ENCODE measurements around the gene HNRNPH3.

The HNRNPH3 gene

DNA sequence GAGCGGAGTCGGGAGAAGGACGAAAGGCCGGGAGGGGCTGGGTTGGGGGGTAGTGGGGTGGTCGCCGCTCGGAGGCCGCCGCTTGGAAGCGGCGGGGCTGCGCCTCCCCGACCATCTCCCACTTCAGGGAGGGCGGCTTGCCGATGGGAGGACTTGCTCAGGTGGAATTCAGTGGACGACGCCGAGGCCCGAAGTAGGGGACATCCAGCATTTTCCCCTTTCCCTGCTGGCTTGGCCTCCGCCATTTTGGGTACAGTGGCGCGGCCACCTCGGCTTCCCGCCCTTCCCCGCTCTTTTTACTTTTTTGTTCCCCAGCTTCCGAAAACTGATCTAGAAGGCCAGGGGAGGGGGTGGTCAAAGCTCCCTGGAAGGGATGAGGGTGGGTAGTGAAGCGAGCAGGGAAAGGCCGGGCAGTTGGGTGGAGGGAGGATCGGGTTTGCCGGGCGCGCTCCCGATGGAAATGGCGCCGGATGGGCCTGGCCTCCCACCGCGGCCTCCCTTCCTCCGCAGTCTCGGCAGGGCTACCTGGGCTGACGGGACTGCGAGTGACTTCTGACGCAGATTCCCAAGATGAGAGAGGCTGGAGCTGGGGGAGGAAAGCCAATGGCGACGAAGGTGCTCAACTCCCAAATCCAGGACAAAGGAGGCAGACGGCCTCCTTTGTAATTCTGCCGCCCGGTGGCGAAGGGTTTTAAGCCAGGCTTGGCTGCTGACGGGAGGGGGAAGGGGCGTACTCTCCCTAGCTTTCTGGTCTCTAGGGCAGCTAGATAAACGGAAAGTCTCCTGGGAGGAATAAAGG is 594 bp downstream of the HNRNPH3 start, which contains the start of gene PBLD:
Gene PBLD, minus strand, starts transcription at position 670 of the 799 bp plus-strand sequence. CDS start 26,084 bp downstream, outside the sequence.
- peak; percentile 66 for DNase-seq (ENCODE audit: low spot score)

DNA sequence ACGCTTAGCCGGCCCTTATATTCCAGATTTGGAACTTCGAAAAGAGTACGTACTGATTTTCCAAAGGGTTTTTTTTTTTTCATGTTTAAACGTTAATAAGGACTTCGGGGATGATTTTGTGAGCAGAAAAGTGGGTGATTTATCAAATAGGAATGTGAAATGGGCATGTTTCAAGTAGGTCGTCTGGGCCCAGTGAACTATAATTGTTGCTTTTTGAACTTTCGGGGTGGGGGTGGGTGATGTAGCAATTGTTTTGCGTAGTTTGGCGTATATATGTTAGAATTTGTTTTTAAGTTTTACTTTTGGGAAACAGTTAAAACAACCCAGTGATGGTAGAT is 1.2 kb downstream of the HNRNPH3 start:
- no peak for DNase-seq (ENCODE audit: low spot score)

DNA sequence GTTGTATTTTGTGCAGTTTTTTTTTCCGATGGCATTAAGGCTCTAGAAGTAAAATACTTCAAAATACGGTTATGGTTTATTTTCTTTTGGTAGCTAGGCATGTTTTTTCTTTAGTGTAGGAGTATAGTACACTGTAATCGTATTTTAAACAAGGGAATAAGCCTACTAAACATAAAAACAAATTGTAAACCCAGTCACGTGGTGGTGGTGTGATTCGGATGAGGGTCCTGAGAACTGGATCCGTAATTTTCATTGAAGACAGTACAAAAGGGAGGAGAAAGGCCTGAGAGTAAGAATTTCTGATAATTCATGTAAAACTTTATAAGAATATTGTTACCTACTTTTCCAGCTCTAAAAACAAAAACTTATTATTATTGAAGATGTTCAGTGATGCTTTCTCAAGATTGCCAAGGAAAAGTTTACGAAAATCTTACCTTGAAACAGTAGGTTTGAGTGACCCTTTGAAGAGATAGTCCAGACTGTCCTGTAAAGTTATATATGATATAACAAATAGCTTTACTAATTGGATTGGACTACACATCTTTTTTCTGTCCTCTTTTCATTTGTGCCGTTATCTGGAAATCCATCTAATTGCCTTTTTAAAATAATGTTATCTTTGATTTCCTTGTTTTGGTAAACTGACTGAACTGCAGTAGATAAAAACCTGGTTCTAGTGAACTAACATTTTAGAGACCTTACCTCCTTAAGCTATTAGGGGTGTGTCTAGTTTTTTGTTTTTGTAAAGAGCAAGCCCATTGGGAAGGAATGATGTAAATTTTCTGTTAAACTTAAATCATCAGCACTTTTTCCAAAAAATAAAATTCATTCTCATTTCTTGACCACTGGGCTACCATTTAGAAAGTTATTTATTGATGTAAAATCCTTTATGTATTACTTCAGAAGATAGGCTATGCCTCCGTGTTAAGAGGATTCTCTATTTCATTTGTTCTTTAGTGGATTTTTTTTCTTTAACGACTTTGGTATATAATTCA is 1.9 kb downstream of the HNRNPH3 start:
- no peak for DNase-seq (ENCODE audit: low spot score)

DNA sequence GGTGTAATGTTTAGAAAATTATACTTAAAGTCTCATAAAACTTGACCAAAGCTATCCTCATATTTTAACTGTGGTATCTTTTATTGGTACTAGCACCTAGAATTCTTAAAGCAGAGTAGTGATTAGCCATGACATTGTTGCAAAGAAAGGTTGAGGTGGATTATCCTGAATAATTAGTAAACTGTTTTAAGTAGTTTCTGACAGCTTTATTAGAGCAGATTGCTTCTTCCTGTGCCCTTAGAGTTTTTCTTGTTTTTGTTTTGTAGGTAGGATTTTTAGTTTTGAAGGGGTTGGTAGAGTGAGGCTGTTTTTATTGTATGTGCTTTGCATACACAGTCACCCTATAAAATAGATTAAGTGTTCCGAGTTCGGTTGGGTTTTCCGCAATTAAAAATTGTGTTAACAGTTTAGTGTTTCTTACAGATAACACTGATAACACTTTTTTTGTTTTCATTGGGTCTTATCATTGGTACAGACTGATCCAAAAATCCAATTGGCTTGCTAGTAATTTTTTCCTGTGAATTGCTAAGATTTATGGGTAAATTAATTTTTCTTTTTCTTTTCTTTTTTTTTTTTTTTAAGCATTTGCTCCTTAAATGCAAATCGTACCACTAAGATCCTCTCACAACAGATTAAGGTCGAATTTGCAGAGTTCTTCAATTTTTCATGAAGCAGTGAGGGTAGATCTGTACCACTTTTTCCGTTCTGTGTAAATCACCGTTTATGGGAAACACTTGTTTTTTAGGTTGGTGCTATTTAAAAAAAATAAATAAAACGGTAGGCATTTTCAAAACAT is 3.0 kb downstream of the HNRNPH3 start:
- no peak for DNase-seq (ENCODE audit: low spot score)

DNA sequence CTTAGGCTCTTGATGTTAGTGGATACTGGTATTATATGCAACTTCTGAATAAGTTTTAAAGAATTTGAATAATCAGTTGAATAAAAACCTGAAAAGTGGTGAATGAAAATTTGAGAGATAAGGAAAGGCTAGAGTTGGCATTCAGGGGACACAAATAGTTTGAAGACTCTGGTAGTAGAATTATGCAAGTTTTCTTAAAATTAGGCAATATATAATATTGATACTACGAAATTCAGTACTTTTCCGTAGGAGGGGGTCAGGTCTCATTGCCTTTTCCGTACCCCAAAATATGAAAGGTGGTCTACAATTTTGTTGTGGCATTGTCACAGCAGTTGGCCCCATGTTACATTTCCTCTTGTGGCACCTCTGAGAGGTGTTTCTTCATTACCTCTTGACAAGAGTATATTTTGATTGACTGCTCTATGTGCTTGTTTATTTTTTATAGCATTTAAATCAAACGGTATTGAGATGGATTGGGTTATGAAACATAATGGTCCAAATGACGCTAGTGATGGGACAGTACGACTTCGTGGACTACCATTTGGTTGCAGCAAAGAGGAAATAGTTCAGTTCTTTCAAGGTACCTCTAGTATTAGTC is 5.0 kb downstream of the HNRNPH3 start:
- DNase-seq (ENCODE audit: low spot score): no peak

DNA sequence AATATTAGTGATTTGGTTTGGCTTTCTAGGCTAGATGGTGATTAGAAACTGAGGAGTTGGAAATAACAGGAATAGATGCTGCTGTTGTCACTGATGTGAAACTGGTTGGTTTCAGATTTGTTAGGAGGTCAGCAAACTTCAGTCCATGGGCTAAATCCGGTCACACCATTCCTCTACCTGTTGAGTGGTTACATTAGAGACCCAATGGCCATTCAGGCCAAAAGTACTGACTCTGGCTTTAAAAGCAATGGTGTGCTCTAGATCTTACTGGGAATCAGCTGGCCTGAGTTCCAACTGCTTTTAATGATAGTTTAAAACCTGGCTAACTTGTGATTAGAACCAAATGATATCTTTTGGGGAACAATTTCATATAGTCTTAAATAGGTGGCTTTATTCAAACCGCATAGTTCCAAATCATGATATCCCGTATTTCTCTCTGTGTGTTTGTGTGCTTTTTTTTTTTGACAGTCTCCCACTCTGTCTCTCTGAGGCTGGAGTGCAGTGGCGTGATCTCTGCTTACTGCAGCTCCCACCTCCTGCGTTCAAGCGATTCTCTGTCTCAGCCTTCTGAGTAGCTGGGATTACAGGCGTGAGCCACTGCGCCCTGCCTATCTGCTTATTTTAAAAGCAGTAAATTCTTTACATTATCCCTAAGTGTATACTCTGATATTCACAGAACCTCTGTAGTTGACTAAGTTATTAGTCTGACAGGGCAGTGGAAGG is 8.7 kb downstream of the HNRNPH3 start:
- no peak for DNase-seq (ENCODE audit: low spot score)

DNA sequence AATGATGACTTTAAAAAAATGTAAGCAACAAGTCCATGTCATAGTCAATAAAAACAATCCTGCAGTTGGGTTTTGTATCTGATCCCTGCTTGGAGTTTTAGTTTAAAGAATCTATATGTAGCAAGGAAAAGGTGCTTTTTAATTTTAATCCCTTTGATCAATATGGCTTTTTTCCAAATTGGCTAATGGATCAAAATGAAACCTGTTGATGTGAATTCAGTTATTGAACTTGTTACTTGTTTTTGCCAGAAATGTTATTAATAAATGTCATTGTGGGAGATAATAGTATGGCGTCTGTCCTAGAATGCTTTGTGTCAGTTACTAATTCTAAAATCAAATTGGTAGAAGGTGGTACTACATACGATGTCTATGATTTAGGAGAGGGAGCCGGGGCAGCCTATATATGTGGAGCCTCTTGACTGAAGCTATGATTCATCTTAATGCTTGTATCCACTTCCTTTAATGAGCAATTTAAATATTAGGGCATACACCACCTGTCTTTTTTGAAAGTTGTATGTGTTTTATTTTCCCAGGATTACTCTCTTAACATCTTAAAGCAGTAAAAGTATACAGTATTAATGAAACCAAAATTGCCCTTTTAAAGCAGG is 11.1 kb downstream of the HNRNPH3 start:
- no peak for DNase-seq (ENCODE audit: low spot score)

DNA sequence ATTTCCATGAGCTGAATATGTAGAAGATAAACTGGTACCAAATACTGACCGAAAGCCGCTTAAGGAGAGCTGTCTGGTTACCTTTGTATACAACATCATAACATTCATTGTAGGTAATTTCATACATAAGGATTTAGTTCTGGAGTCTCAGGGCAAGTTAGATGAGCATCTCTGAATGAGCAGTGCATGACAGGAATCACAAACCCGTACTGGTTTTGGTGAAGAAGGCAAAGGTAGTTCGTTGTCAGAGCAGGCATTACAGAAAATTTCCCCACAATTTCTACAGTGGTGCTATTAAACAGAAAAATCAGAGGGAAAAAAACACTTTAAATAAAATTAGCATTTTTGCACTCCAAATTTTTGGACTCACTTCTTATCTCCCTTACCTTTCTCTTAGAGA is 13.8 kb downstream of the HNRNPH3 start:
- no peak for DNase-seq (ENCODE audit: low spot score)

DNA sequence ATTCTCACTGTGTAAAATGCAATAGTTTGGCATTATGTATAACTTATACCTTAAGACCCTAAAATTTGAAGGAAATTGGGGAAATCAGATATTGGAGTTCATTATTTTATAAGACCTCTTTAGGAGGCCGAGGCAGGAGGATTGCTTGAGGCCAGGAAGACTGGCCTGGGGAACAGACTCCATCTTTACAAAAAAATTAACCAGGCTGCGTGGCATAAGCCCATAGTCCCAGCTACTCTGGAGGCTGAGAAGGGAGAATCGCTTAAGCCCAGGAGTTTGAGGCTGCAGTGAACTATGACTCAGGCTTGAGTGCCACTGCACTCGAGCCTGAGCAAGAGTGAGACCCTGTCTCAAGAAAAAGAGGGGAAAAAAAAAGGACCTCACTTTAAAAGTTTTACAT is 14.9 kb downstream of the HNRNPH3 start:
- DNase-seq (ENCODE audit: low spot score): no peak

DNA sequence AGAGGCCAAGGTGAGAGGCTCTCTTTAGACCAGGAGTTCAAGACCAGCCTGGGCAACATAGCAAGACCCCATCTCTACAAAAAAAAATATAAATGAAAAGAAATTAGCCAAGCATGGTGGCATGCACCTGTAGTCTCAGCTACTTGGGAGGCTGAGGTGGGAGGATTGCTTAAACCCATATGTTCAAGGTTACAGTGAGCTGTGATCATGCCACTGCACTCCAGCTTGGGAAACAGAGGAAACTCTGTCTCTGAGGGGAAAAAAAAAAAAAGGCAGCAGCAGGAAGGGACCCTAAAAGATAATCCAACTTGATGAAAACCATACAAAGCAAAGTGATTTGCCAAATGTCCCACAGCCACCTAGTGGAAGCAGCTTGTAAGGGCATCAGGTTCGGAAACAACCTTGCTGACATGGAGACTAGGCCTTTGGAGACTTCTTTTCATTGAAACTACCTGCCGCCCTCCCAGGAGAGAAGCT is 16.4 kb downstream of the HNRNPH3 start:
- peak; percentile 75 for DNase-seq (ENCODE audit: low spot score)

DNA sequence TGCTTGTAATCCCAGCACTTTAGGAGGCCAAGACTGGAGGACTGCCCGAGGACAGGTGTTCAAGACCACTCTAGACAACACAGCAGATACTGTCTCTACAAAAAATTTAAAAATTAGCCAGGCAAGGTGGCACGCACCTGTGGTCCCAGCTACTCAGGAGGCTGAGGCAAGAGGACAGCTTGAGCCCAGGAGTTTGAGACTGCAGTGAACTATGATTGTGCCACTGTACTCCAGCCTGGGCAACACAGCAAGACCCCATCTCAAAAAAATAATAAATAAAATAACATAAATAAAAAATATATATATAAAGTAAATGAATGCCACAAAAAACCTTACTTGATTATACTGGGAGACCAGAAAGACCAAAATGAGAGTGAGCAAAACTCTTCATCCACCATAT is 21.7 kb downstream of the HNRNPH3 start:
- DNase-seq (ENCODE audit: low spot score): no peak

DNA sequence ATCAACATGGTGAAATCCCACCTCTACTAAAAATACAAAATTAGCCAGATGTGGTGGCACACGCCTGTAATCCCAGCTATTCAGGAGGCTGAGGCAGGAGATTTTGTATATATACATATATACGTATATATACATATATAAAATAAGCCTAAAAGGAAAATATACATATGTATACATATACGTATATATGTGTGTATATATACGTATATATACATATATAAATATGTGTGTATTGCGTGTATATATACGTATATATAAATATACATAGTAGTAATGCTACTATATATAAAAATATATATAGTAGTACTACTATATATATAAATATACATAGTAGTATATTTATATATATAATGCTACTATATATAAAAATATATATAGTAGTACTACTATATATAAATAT is 27.3 kb downstream of the HNRNPH3 start:
- DNase-seq (ENCODE audit: low spot score): no peak

DNA sequence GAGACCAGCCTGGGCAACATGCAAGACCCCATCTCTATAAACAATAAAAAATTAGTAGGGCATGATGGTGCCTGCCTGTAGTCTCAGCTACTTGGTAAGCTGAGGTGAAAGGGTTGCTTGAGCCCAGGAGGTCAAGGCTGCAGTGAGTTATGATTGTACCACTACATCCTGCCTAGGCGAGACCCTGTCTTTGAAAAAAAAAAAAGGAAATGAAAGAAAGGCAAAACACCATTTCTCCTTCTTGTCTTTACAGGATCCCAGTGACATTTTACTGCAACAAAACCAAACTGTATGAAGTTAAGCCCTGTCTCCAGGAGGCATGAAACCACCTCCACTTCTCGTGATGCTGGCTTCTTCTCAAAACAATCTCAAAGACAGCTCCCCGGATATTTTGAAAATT is 30.7 kb downstream of the HNRNPH3 start:
- no peak for DNase-seq (ENCODE audit: low spot score)

DNA sequence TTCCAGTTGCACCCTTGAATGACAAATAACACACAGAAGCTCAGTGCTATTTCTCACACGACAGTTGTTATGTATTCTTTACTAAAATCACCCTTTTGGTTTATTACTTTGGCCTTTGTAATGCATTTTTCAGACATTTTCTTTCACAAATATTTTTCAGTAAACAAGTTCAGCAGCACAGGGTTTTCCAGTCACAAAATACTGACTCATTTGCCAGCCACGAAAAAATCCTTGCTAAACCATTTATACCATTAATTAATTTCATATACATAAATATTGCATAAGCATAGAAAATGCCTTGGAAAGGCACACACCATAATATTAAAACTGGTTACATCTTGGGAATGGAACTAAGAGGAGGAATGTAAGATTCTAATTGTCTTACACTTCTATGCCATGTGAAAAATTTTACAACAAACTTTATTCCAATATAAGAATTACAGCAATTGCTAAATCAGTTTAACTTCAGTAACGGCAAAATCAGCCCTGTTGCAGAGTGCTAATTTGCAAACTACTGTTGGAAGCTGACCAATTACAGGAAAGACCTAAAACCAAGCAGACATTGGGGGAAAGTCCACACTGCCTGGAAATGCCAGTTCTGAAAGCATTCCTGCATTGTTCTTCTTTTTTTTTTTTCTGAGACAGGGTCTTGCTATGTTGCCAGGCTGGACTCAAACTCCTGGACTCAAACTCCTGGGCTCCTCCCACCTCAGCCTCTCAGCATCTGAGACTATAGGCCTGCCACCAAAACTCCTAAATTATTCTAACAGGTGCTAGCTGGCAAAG is 32.4 kb downstream of the HNRNPH3 start:
- no peak for DNase-seq (ENCODE audit: low spot score)

DNA sequence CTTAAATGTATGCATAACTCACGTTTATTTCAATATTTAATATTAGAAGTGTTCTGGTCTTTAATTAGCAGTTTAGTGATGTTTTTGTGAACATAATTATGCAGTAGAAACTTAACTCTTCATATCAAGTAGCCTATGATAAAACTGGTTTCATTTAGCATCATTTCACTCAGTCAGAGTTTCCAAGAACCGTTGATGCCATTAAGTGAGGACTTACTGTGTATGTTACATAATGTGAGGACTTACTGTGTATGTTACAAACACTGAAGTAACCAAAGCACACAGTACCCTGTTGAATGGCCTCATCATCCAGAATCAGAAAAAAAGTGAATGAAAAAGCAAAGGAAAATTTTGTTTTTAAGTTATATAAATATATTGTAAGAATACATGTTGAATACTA is 33.7 kb downstream of the HNRNPH3 start:
- no peak for DNase-seq (ENCODE audit: low spot score)

DNA sequence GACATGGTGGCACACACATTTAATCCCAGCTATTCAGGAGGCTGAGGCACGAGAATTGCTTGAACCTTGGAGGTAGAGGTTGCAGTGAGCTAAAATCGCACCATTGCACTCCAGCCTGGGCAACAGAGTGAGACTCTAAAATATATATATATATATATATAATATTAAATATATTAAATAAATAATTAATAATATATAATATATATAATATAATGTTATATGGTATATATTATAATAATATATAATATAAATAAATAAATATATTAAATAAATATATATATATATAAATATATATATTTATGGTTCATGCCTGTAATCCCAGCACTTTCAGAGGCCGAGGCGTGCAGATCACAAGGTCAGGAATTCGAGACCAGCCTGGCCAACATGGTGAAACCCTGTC is 34.7 kb downstream of the HNRNPH3 start:
- no peak for DNase-seq (ENCODE audit: low spot score)

DNA sequence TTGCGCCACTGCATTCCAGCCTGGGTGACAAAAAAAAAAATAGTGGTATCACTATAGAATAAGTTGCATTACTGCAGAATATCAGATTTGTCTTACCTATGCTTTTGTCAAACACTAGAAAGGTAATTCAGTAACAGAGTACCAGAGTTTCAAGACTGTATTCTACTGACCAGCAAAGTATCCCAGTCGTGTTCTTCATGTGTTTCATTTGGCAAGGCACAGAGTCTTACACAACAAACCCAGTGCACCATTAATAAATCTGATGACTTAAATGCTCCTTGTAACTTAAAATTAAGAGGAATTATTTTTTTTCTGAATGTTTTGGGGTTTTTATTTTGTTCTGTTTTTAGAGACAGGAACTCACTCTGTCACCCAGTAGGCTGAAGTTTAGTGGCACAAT is 35.3 kb downstream of the HNRNPH3 start:
- no peak for DNase-seq (ENCODE audit: low spot score)

DNA sequence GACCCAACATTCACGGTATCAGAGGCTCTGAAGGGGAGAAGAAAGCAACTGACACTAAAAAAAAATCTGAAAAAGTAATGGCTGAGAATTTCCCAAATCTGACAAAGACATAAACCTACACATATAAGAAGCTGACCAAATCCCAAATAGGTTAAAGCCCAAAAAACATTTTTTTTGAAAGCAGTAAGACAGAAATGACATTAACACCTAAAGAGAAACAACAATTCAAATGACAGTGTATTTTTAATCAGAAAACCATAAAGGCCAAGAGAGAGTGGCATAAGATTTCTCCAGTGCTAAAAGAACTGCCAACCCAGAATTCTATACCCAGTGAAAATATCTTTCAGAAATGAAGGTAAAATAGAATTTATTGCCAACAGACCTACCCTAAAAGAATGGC is 39.7 kb downstream of the HNRNPH3 start:
- DNase-seq (ENCODE audit: low spot score): no peak

DNA sequence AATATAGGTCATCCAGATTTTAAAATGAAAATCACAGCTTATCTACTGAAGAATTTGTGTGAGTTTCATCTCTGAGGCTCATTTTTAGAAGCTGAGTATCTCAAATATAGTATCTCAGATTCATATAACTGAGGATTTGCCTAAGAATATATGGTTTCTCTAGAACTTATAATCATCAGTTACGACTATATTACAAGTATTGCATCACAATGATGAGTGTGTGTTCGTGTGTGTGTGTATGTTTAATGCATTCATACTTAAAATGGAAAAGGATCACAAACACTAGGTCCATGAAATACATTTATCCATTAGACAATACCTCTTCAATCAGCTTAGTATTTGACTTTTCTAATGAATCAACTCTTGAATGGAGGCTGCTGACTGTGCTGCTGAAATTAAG is 53.9 kb downstream of the HNRNPH3 start:
- DNase-seq (ENCODE audit: low spot score): no peak
